CD4-positive, alpha-beta T cell (primary cell): ENCODE data around the gene MAST4. TPM values are rescaled to one million over a fixed set of nuclear protein-coding genes. Genes with fewer than 3 reads are reported as not detected.

Source experiments
- ATAC-seq: fragments of 200-7000 bp; cut with Tn5 transposase; one replicate; pipeline ENCODE4 v1.10.0; 2022; ENCODE audit warnings: mild to moderate bottlenecking; ENCODE audit not compliant: poor library complexity
- CTCF ChIA-PET: fragments of 350-600 bp; sonication (Branson Sonifier 250); formaldehyde crosslinking; loops from one replicate; lab custom pipeline; 2021; ENCODE audit warnings: antibody characterized with exemption, inconsistent platforms; lab: Charles Lee
- POLR2A ChIA-PET: fragments of 350-600 bp; sonication (Branson Sonifier 250); formaldehyde crosslinking; loops from one replicate; lab custom pipeline; 2021; ENCODE audit warnings: antibody characterized with exemption, inconsistent platforms; lab: Charles Lee
- DNase-seq, 14 experiments: peaks; one replicate each; pipeline ENCODE4 v3.0.0-alpha.2; 2013 to 2020; ENCODE audit warnings: mixed read lengths in 2 of 14
- H3K27ac ChIP-seq, 2 donors: one replicate each; pipeline versions ENCODE4 v1.5.1 to v1.7.0; 2013; ENCODE audit warnings: low read length in 2 of 2, low read depth in 1 of 2, mild to moderate bottlenecking in 1 of 2
- H3K27me3 ChIP-seq, 2 experiments: 1 replicate in 1 of 2; 2 replicates in 1 of 2; pipeline versions ENCODE4 v1.6.1 to v1.7.0; 2013; ENCODE audit warnings: low read length in 2 of 2, control low read depth in 1 of 2, mild to moderate bottlenecking in 1 of 2, moderate library complexity in 1 of 2; ENCODE audit not compliant: insufficient read depth in 2 of 2, control insufficient read depth in 1 of 2
- H3K36me3 ChIP-seq: one replicate; pipeline ENCODE4 v1.6.1; 2013; ENCODE audit warnings: low read length, control low read depth; ENCODE audit not compliant: insufficient read depth
- H3K4me1 ChIP-seq: one replicate; pipeline ENCODE4 v1.6.1; 2013; ENCODE audit warnings: low read length, control low read depth; ENCODE audit not compliant: insufficient read depth
- H3K4me3 ChIP-seq: one replicate; pipeline ENCODE4 v1.5.1; 2013; ENCODE audit warnings: mild to moderate bottlenecking, low read length, moderate library complexity
- H3K9me3 ChIP-seq, 2 experiments: 1 replicate in 1 of 2; 2 replicates in 1 of 2; pipeline versions ENCODE4 v1.6.1 to v1.7.0; 2013; ENCODE audit warnings: low read length in 2 of 2, mild to moderate bottlenecking in 2 of 2, control low read depth in 1 of 2, moderate library complexity in 1 of 2; ENCODE audit not compliant: control insufficient read depth in 1 of 2, insufficient read depth in 1 of 2
- H3K27ac Mint-ChIP-seq: one replicate; pipeline ENCODE4 v1.8.0; 2020; ENCODE audit warnings: mixed read lengths
- H3K27me3 Mint-ChIP-seq: one replicate; pipeline ENCODE4 v1.8.0; 2021; ENCODE audit warnings: mixed read lengths
- H3K36me3 Mint-ChIP-seq: one replicate; pipeline ENCODE4 v1.8.0; 2021; ENCODE audit warnings: low read depth, mixed read lengths
- H3K4me1 Mint-ChIP-seq: one replicate; pipeline ENCODE4 v1.8.0; 2021; ENCODE audit warnings: low read depth, mixed read lengths
- H3K4me3 Mint-ChIP-seq: one replicate; pipeline ENCODE4 v1.8.0; 2020; ENCODE audit warnings: mild to moderate bottlenecking, mixed read lengths
- H3K9me3 Mint-ChIP-seq: one replicate; pipeline ENCODE4 v1.8.0; 2020; ENCODE audit warnings: mixed read lengths
- CTCF ChIP-seq: fragments of 200-600 bp; IDR thresholded peaks from one replicate; pipeline ENCODE4 v1.8.0; 2022; ENCODE audit warnings: antibody characterized with exemption, mild to moderate bottlenecking
- intact Hi-C, 2 experiments: fragments of 100-400 bp; cut with DNase I in 1 of 2; cut with micrococcal nuclease in 1 of 2; formaldehyde crosslinking; loops; one replicate each; pipeline versions ENCODE4 v1.15.1 to v1.9.0; 2023 to 2025; cut with DNase I, micrococcal nuclease
- total RNA-seq, 174 experiments: library from RNA in 2 of 174; stranded (reverse) in 2 of 174; gene quantifications; one replicate each; pipeline ENCODE4 v1.2.3 and lab custom pipeline; 2021 to 2026

MAST4 gene
- total RNA-seq, 2 experiments from 2014 or later, result 21.3 to 21.6 TPM

DNA sequence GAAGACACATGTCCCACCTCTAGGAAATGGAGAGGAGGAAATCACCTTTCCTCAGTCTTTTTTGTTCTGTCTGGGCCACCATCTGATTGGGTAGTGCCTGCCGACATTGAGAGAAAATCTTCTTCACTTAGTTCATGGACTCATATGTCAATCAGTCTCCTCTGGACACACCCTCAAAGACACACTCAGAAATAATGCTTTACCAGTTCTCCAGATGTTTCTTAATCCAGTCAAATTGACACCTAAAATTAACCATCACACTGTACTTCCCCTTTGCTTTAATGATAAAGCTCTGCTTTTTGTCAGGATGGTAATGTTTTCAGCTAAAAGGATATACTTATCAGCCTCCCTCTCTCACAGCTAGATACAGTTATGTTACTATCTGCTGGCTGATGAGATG, 333.1 kb downstream of the MAST4 start:
- Histone ChIP-seq H3K4me3 (no peak overlapping the region), H3K4me1 (no peaks in the 10 kb centered on the region), H3K27ac (no peak overlapping the region), H3K27me3 (no peaks in the 10 kb centered on the region), H3K36me3 (no peaks in the 10 kb centered on the region), H3K9me3 (no peaks in the 10 kb centered on the region)
- H3K27me3 Mint-ChIP-seq, result peaks cover 31% of the 10 kb centered on the region
- no peaks in the 10 kb centered on the region for H3K9me3 Mint-ChIP-seq
- intact Hi-C loops, result no loop called here
- ChIA-PET CTCF (no interaction called here), POLR2A (no interaction called here)
- TF ChIP-seq CTCF, result no peak
- DNase-seq, result no peak
- H3K36me3 Mint-ChIP-seq, result no peaks in the 10 kb centered on the region
- no peak overlapping the region for H3K4me3 Mint-ChIP-seq
- ATAC-seq, result no peak
- H3K4me1 Mint-ChIP-seq, result no peaks in the 10 kb centered on the region
- no peak overlapping the region for H3K27ac Mint-ChIP-seq

DNA sequence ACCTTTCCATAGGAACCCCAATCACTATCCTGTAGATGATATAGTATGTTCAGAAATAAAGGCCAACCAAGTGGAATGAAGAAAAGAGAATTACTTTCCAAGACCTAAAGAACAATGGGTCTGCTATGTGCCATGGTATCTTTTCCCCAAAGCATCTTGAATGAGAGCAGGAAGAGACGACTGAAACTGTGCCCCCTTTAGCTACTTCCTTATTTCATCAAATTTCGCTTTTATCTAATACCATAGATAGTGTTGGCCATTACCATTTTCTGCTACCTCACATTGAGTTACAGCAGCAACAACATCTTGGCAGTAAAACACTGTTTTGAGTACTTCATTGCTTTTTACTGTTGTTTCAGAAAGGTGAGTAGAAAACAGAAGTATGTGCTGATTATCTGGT, 333.8 kb downstream of the MAST4 start:
- Mint-ChIP-seq H3K4me3 (no peak overlapping the region), H3K36me3 (no peaks in the 10 kb centered on the region), H3K27ac (no peak overlapping the region), H3K4me1 (no peaks in the 10 kb centered on the region), H3K27me3 (peaks cover 34% of the 10 kb centered on the region), H3K9me3 (no peaks in the 10 kb centered on the region)
- Histone ChIP-seq H3K36me3 (no peaks in the 10 kb centered on the region), H3K27ac (no peak overlapping the region), H3K9me3 (no peaks in the 10 kb centered on the region), H3K4me1 (no peaks in the 10 kb centered on the region), H3K27me3 (no peaks in the 10 kb centered on the region), H3K4me3 (no peak overlapping the region)
- TF ChIP-seq CTCF, result no peak
- no peak for DNase-seq
- intact Hi-C loops, result no loop called here
- no peak for ATAC-seq
- ChIA-PET POLR2A (no interaction called here), CTCF (no interaction called here)

DNA sequence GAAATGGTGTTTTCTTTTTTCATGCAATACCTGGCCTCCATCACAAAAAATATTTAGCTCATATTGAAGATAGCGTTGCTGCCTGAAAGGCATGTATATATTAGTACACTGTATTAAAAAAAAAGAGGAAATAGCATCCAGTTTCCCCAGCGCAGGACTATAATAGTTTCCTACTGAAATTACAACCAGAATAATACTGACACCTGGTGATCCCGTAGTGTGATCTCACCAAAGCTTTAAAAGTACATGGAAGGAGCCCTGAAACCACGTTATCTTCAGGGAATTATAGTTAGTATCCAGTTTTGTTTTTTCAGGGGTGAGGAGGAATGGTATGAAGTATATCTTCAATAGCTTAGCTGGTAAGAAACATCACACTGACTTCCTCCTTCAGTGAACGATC, 335.5 kb downstream of the MAST4 start:
- Histone ChIP-seq H3K4me1 (no peaks in the 10 kb centered on the region), H3K4me3 (no peak overlapping the region), H3K36me3 (no peaks in the 10 kb centered on the region), H3K27me3 (peaks cover 0 to 4% of the 10 kb centered on the region in 2 experiments), H3K9me3 (no peaks in the 10 kb centered on the region), H3K27ac (no peak overlapping the region)
- ChIA-PET CTCF (no interaction called here), POLR2A (no interaction called here)
- Mint-ChIP-seq H3K27me3 (peaks cover 38% of the 10 kb centered on the region), H3K9me3 (no peaks in the 10 kb centered on the region), H3K4me3 (no peak overlapping the region), H3K36me3 (no peaks in the 10 kb centered on the region), H3K4me1 (no peaks in the 10 kb centered on the region), H3K27ac (no peak overlapping the region)
- no peak for DNase-seq
- intact Hi-C loops, result no loop called here
- no peak for ATAC-seq
- no peak for TF ChIP-seq CTCF
